GM23338 (cell line): ENCODE measurements around the gene PPFIBP1. TPM values are rescaled to one million over a fixed set of nuclear protein-coding genes. Genes with fewer than 3 reads are reported as not detected.

Experiments used
- CTCF ChIP-seq, 2 experiments: fragments of 200-600 bp in 1 of 2; sonication (generic) in 1 of 2; conservative IDR thresholded peaks; 2 replicates each; pipeline versions ENCODE4 v1.5.1 to v1.6.1; 2016 to 2017; ENCODE audit warnings: antibody characterized with exemption in 2 of 2, low read depth in 2 of 2, mild to moderate bottlenecking in 2 of 2, moderate library complexity in 1 of 2
- EZH2phosphoT487 ChIP-seq: fragments of 200-600 bp; sonication (generic); IDR thresholded peaks from one replicate; pipeline ENCODE4 v1.8.1; 2018; ENCODE audit warnings: antibody characterized with exemption; ENCODE audit not compliant: unreplicated experiment
- POLR2AphosphoS5 ChIP-seq: IDR thresholded peaks from 2 replicates; pipeline ENCODE4 v1.6.1; 2016; ENCODE audit warnings: antibody characterized with exemption, low read depth
- STAT1 ChIP-seq: IDR thresholded peaks from one replicate; pipeline ENCODE4 v1.6.1; 2016; ENCODE audit warnings: antibody characterized with exemption; ENCODE audit not compliant: unreplicated experiment
- ZNF114 ChIP-seq: fragments of 250-450 bp; sonication (Bioruptor Pico); IDR thresholded peaks from 2 replicates; pipeline ENCODE4 v1.5.0; 2020; ENCODE audit warnings: mild to moderate bottlenecking, moderate library complexity
- ZNF462 ChIP-seq: fragments of 250-450 bp; sonication (Bioruptor Pico); IDR thresholded peaks from 2 replicates; pipeline ENCODE4 v1.5.0; 2020; ENCODE audit warnings: mild to moderate bottlenecking, moderate library complexity
- polyA plus RNA-seq: library from polyadenylated mRNA; unstranded; fragments of >200 nt; fragmentation: Nextera tagmentation; extraction: Ambion mirVana; gene quantifications from 2 replicates; pipeline ENCODE4 v1.2.1, GENCODE V29; 2016
- total RNA-seq: library from RNA; depleted of rRNA; stranded (reverse); fragments of >200 nt; shearing (Covaris generic); gene quantifications from 2 replicates; pipeline ENCODE4 v1.2.3, GENCODE V29; 2014

Gene PPFIBP1
- total and polyA plus RNA-seq, 2 experiments from 2014 or later = 33.2 to 41.9 TPM

GRCh38 chr12:27709212-27709931 lies 185.4 kb downstream of the PPFIBP1 start (continued):
- TF ChIP-seq ZNF462 (CRISPR knock-in tag) = no peak
- no peak for TF ChIP-seq CTCF (conservative IDR thresholded peaks at IDR 0.05; ENCODE audit: low read depth in 2 of 2)
- TF ChIP-seq POLR2AphosphoS5 = no peak
- TF ChIP-seq STAT1 = no peak
- TF ChIP-seq ZNF114 (CRISPR knock-in tag) = no peak
- no peak for TF ChIP-seq EZH2phosphoT487
